GM12878 (cell line): ENCODE measurements around the gene RPS6KL1. TPM values are rescaled to one million over a fixed set of nuclear protein-coding genes. Genes with fewer than 3 reads are reported as not detected.

ENCODE experiments used
- ATAC-seq: fragments of 200-7000 bp; cut with Tn5 transposase; 3 replicates; pipeline ENCODE4 v1.9.1; 2020; ENCODE audit warnings: mild to moderate bottlenecking, moderate library complexity
- BruUV-seq: library from RNA; stranded (reverse); fragments of 400-500 nt; replicated peaks from 2 replicates; lab custom pipeline; 2021; lab: Mats Ljungman, UMichigan
- CTCF ChIA-PET: fragments of 300-600 bp; sonication (Branson Sonifier 250); formaldehyde crosslinking; extraction: SDS; loops from one replicate; lab custom pipeline; 2021; ENCODE audit warnings: inconsistent platforms; lab: Yijun Ruan, JAX
- POLR2A ChIA-PET: fragments of 350-600 bp; formaldehyde crosslinking; extraction: SDS; loops from one replicate; lab custom pipeline; 2021; ENCODE audit warnings: inconsistent platforms; lab: Charles Lee
- RAD21 ChIA-PET: fragments of 300-600 bp; sonication (Branson Sonifier 250); formaldehyde crosslinking; loops from one replicate; lab custom pipeline; 2023; ENCODE audit warnings: antibody characterized with exemption; ENCODE audit not compliant: unreplicated experiment; lab: Charles Lee
- SMC1A ChIA-PET: fragments of 300-600 bp; sonication (Branson Sonifier 250); formaldehyde crosslinking; loops from one replicate; lab custom pipeline; 2023; ENCODE audit not compliant: unreplicated experiment, uncharacterized antibody; lab: Charles Lee
- DNase-seq: peaks from one replicate; pipeline ENCODE4 v3.0.0-alpha.2; 2011; ENCODE audit warnings: low read depth, low spot score
- FAIRE-seq: peaks from 3 replicates; lab custom pipeline; 2011; peaks lifted over from hg19 to GRCh38; lab: Jason Lieb, UNC
- H2AFZ ChIP-seq: 2 replicates; pipeline ENCODE4 v1.6.0; 2011; ENCODE audit warnings: low read depth, low read length, control low read depth; ENCODE audit not compliant: control insufficient read depth
- H3K27ac ChIP-seq: 2 replicates; pipeline ENCODE4 v1.5.1; 2011; ENCODE audit warnings: control low read depth; ENCODE audit not compliant: control insufficient read depth, insufficient read depth
- H3K27me3 ChIP-seq, 2 experiments: replicated peaks in 1 of 2; 2 replicates each; pipeline versions ENCODE4 v1.6.0 to v1.6.1; 2011; ENCODE audit warnings: low read length in 1 of 2; ENCODE audit not compliant: control insufficient read depth in 2 of 2, insufficient read depth in 2 of 2
- H3K36me3 ChIP-seq, 2 experiments: 2 replicates each; pipeline ENCODE4 v1.5.1; 2011; ENCODE audit warnings: low read length in 1 of 2; ENCODE audit not compliant: control insufficient read depth in 2 of 2, insufficient read depth in 2 of 2
- H3K4me1 ChIP-seq: 2 replicates; pipeline ENCODE4 v1.6.1; 2011; ENCODE audit warnings: mild to moderate bottlenecking, low read length, moderate library complexity, mixed read lengths; ENCODE audit not compliant: control insufficient read depth, insufficient read depth
- H3K4me2 ChIP-seq: 2 replicates; pipeline ENCODE4 v1.6.0; 2011; ENCODE audit warnings: control low read depth; ENCODE audit not compliant: control insufficient read depth, insufficient read depth
- H3K4me3 ChIP-seq: fragments of 200-600 bp; sonication (generic); 2 replicates; pipeline ENCODE4 v1.5.1; 2016
- H3K79me2 ChIP-seq: 2 replicates; pipeline ENCODE4 v1.6.0; 2011; ENCODE audit warnings: low read length; ENCODE audit not compliant: control insufficient read depth, insufficient read depth
- H3K9ac ChIP-seq: 2 replicates; pipeline ENCODE4 v1.8.0; 2011; ENCODE audit warnings: low read length, control low read depth, mixed read lengths; ENCODE audit not compliant: control insufficient read depth, insufficient read depth
- H3K9me3 ChIP-seq: replicated peaks from 3 replicates; pipeline ENCODE4 v1.5.1; 2011; ENCODE audit warnings: mild to moderate bottlenecking, low read length; ENCODE audit not compliant: control insufficient read depth, insufficient read depth
- H4K20me1 ChIP-seq: 2 replicates; pipeline ENCODE4 v1.6.0; 2011; ENCODE audit not compliant: control insufficient read depth, insufficient read depth
- ATF7 ChIP-seq: fragments of 450-650 bp; IDR thresholded peaks from 2 replicates; pipeline ENCODE4 v1.6.1; 2016; ENCODE audit warnings: low read depth, mild to moderate bottlenecking
- BHLHE40 ChIP-seq, 2 experiments: fragments of 450-650 bp in 1 of 2; IDR thresholded peaks; 2 replicates each; pipeline ENCODE4 v1.6.1; 2011 to 2017; ENCODE audit warnings: low read depth in 2 of 2, borderline replicate concordance in 1 of 2, improper control_type of control experiment in 1 of 2, low read length in 1 of 2, mild to moderate bottlenecking in 1 of 2
- CHD1 ChIP-seq: IDR thresholded peaks from 2 replicates; pipeline ENCODE4 v1.6.1; 2012; ENCODE audit warnings: low read depth, low read length, improper control_type of control experiment
- CREM ChIP-seq: IDR thresholded peaks from 2 replicates; pipeline ENCODE4 v1.6.1; 2014; ENCODE audit warnings: antibody characterized with exemption, low read depth
- DPF2 ChIP-seq: fragments of 450-650 bp; IDR thresholded peaks from 2 replicates; pipeline ENCODE4 v1.6.1; 2017; ENCODE audit warnings: mild to moderate bottlenecking
- GATAD2B ChIP-seq: fragments of 450-650 bp; conservative IDR thresholded peaks from 2 replicates; pipeline ENCODE4 v1.6.1; 2017; ENCODE audit warnings: low read depth, mild to moderate bottlenecking, moderate library complexity
- MAX ChIP-seq: IDR thresholded peaks from 2 replicates; pipeline ENCODE4 v1.6.1; 2012; ENCODE audit warnings: low read depth, low read length, improper control_type of control experiment
- MTA3 ChIP-seq: IDR thresholded peaks from 2 replicates; pipeline ENCODE4 v1.6.1; 2012; ENCODE audit warnings: low read length, inconsistent platforms, borderline replicate concordance
- POU2F2 ChIP-seq: IDR thresholded peaks from 3 replicates; pipeline ENCODE4 v1.6.1; 2011; ENCODE audit warnings: low read depth, mild to moderate bottlenecking, low read length, borderline replicate concordance
- SMC3 ChIP-seq: IDR thresholded peaks from 2 replicates; pipeline ENCODE4 v1.6.1; 2011; ENCODE audit warnings: low read length, improper control_type of control experiment, borderline replicate concordance
- SPI1 ChIP-seq: IDR thresholded peaks from 2 replicates; pipeline ENCODE4 v1.6.1; 2011; ENCODE audit warnings: low read depth, mild to moderate bottlenecking, low read length, moderate library complexity, borderline replicate concordance; ENCODE audit not compliant: insufficient read depth
- USF1 ChIP-seq: IDR thresholded peaks from 2 replicates; pipeline ENCODE4 v1.6.1; 2011; ENCODE audit warnings: borderline replicate concordance, low read depth, mild to moderate bottlenecking, moderate library complexity, mixed read lengths, low read length; ENCODE audit not compliant: insufficient read depth; ENCODE audit errors: extremely low read length
- ZNF207 ChIP-seq: fragments of 450-650 bp; IDR thresholded peaks from 2 replicates; pipeline ENCODE4 v1.6.1; 2014; ENCODE audit warnings: antibody characterized with exemption, mild to moderate bottlenecking, borderline replicate concordance
- ZNF217 ChIP-seq: fragments of 450-650 bp; IDR thresholded peaks from 2 replicates; pipeline ENCODE4 v1.6.1; 2017; ENCODE audit warnings: antibody characterized with exemption, mild to moderate bottlenecking
- ZNF274 ChIP-seq: IDR thresholded peaks from one replicate; pipeline ENCODE4 v1.8.0; 2011; ENCODE audit not compliant: insufficient read length, insufficient read depth
- WGBS: methylation state at CpG from one replicate; pipeline ENCODE4 v1.1.6; 2016; ENCODE audit warnings: low lambda C conversion rate; ENCODE audit not compliant: insufficient replicate concordance, insufficient coverage; ENCODE audit errors: missing lambda C conversion rate; 5-methylcytosine and 5-hydroxymethylcytosine counted together
- in situ Hi-C: fragments of 300-500 bp; cut with MboI; formaldehyde crosslinking; loops from 9 replicates; pipeline ENCODE4 v1.14.3; 2018; ENCODE audit warnings: mixed read lengths
- intact Hi-C: fragments of 100-400 bp; cut with micrococcal nuclease; formaldehyde crosslinking; loops from one replicate; pipeline ENCODE4 v1.14.2; 2022; ENCODE audit not compliant: unreplicated experiment
- polyA plus RNA-seq, 11 experiments: library from polyadenylated mRNA; depleted of rRNA in 4 of 11; unstranded in 6 of 11; stranded (reverse) in 5 of 11; fragments of >200 nt; fragmentation: Nextera tagmentation in 4 of 11; fragmentation: Illumina TruSeq in 1 of 11; extraction: Ambion mirVana in 4 of 11; extraction: Trizol in 1 of 11; gene quantifications; 1 replicate in 1 of 11; 2 replicates in 10 of 11; pipeline versions ENCODE4 v1.2.1 to v1.2.3, GENCODE V29; 2011 to 2016; ENCODE audit warnings: inconsistent platforms in 2 of 11, missing spikeins in 2 of 11, low read depth in 1 of 11
- total RNA-seq, 4 experiments: library from RNA; depleted of rRNA in 3 of 4; stranded (reverse); fragments of >200 nt in 3 of 4; fragmentation: Illumina TruSeq in 1 of 4; extraction: Trizol in 1 of 4; gene quantifications; 2 replicates each; pipeline versions ENCODE4 v1.2.1 to v1.2.3, GENCODE V29; 2013 to 2021

Gene RPS6KL1
- total and polyA plus RNA-seq, 10 of the 15 experiments (the other 5 are each of a cell fraction or from before 2014, with no cell fraction given), result 0.04 to 4.2 (median 2.0) TPM

GRCh38 chr14:74912111-74912510 is 10.9 kb downstream of the RPS6KL1 start:
- 26% methylated on average over 6 of the region's 6 CpGs for WGBS
- TF ChIP-seq ATF7 (no peak), ZNF274 (no peak), CREM (no peak), GATAD2B (no peak), MAX (no peak), ZNF207 (no peak), USF1 (no peak), CHD1 (no peak), POU2F2 (no peak), ZNF217 (no peak), DPF2 (no peak), SPI1 (no peak), BHLHE40 (IDR thresholded peaks at IDR 0.05; ENCODE audit: borderline replicate concordance in 1 of 2, low read depth in 2 of 2, low read length in 1 of 2) (no peak), MTA3 (no peak), SMC3 (no peak)
- RAD21 ChIA-PET, result no interaction called here
- Histone ChIP-seq H4K20me1 (no peaks in the 10 kb centered on the region), H3K36me3 (no peaks in the 10 kb centered on the region; a peak in 1 of 4 replicates), H3K4me2 (no peak overlapping the region), H3K27me3 (no peaks in the 10 kb centered on the region), H3K4me1 (no peaks in the 10 kb centered on the region), H2AFZ (no peak overlapping the region), H3K9me3 (no peaks in the 10 kb centered on the region), H3K9ac (no peak overlapping the region), H3K79me2 (no peaks in the 10 kb centered on the region), H3K4me3 (no peak overlapping the region), H3K27ac (no peak overlapping the region)
- ATAC-seq (no peak), FAIRE-seq (no peak), DNase-seq (no peak)
- SMC1A ChIA-PET, result interaction anchor here (1.0 to 1.4 kb wide), 2 partner anchors 9 to 81 kb away, joined by 3 read pairs; no protein-coding TSS in a partner anchor
- BruUV-seq, result no TSS peak
- POLR2A ChIA-PET, result no interaction called here
- in situ Hi-C loops (no loop called here), intact Hi-C loops (no loop called here)
- CTCF ChIA-PET, result interaction anchor here (0.6 to 26.0 kb wide), 5 partner anchors 9 to 389 kb away, joined by 3 to 552 read pairs (median 4); no protein-coding TSS in a partner anchor
